Neutrophil (primary cell): ENCODE results near the gene KRT72.

Experiments
- H3K27ac ChIP-seq: fragments of 200-600 bp; sonication (generic); 2 replicates; pipeline ENCODE4 v1.5.1; 2016; ENCODE audit warnings: mild to moderate bottlenecking, moderate library complexity
- H3K27me3 ChIP-seq: fragments of 200-600 bp; sonication (generic); 2 replicates; pipeline ENCODE4 v1.6.0; 2016; ENCODE audit warnings: mild to moderate bottlenecking
- H3K36me3 ChIP-seq: fragments of 200-600 bp; sonication (generic); 2 replicates; pipeline ENCODE4 v1.5.1; 2017
- H3K4me1 ChIP-seq, 2 experiments: fragments of 200-600 bp in 1 of 2; sonication (generic) in 1 of 2; 1 replicate in 1 of 2; 2 replicates in 1 of 2; pipeline versions ENCODE4 v1.5.1 to v1.6.1; 2013 to 2016; ENCODE audit warnings: low read depth in 1 of 2, low read length in 1 of 2, mild to moderate bottlenecking in 1 of 2, moderate library complexity in 1 of 2; ENCODE audit not compliant: control insufficient read depth in 1 of 2, insufficient read depth in 1 of 2
- H3K4me3 ChIP-seq, 2 experiments: fragments of 200-600 bp in 1 of 2; sonication (generic) in 1 of 2; 1 replicate in 1 of 2; 2 replicates in 1 of 2; pipeline ENCODE4 v1.5.1; 2013 to 2016; ENCODE audit warnings: low read depth in 1 of 2, low read length in 1 of 2, mild to moderate bottlenecking in 1 of 2, moderate library complexity in 1 of 2
- H3K9me3 ChIP-seq: fragments of 200-600 bp; sonication (generic); 2 replicates; pipeline ENCODE4 v1.5.1; 2016
- CTCF ChIP-seq: fragments of 200-600 bp; sonication (generic); IDR thresholded peaks from 2 replicates; pipeline ENCODE4 v1.5.1; 2016; ENCODE audit warnings: antibody characterized with exemption

The KRT72 gene

GRCh38 chr12:52615912-52616311, 14.6 kb upstream of the KRT72 start:
- Histone ChIP-seq H3K27me3 (peaks cover 5% of the 10 kb centered on the region), H3K4me3 (no peak overlapping the region), H3K36me3 (no peaks in the 10 kb centered on the region), H3K9me3 (no peaks in the 10 kb centered on the region), H3K27ac (no peak overlapping the region), H3K4me1 (no peaks in the 10 kb centered on the region)
- TF ChIP-seq CTCF: no peak

- Histone ChIP-seq H3K27me3 (peaks cover 11% of the 10 kb centered on the region), H3K9me3 (no peaks in the 10 kb centered on the region), H3K27ac (no peak overlapping the region), H3K36me3 (no peaks in the 10 kb centered on the region), H3K4me3 (no peak overlapping the region), H3K4me1 (no peaks in the 10 kb centered on the region)
- TF ChIP-seq CTCF: no peak
These were observed 14.1 kb upstream of the KRT72 start for GRCh38 chr12:52615208-52615868.

- no peak overlapping the region for H3K4me3 ChIP-seq
- no peaks in the 10 kb centered on the region for H3K4me1 ChIP-seq
- no peak overlapping the region for H3K27ac ChIP-seq
- no peak for TF ChIP-seq CTCF
- H3K27me3 ChIP-seq: peaks cover 18% of the 10 kb centered on the region
- no peaks in the 10 kb centered on the region for H3K9me3 ChIP-seq
- H3K36me3 ChIP-seq: no peaks in the 10 kb centered on the region
These were observed 13.3 kb upstream of the KRT72 start for GRCh38 chr12:52614381-52615207.

GRCh38 chr12:52613384-52614030, 12.2 kb upstream of the KRT72 start:
- TF ChIP-seq CTCF: no peak
- Histone ChIP-seq H3K4me1 (no peaks in the 10 kb centered on the region), H3K27ac (no peak overlapping the region), H3K27me3 (peaks cover 29% of the 10 kb centered on the region), H3K9me3 (no peaks in the 10 kb centered on the region), H3K4me3 (no peak overlapping the region), H3K36me3 (no peaks in the 10 kb centered on the region)

DNA sequence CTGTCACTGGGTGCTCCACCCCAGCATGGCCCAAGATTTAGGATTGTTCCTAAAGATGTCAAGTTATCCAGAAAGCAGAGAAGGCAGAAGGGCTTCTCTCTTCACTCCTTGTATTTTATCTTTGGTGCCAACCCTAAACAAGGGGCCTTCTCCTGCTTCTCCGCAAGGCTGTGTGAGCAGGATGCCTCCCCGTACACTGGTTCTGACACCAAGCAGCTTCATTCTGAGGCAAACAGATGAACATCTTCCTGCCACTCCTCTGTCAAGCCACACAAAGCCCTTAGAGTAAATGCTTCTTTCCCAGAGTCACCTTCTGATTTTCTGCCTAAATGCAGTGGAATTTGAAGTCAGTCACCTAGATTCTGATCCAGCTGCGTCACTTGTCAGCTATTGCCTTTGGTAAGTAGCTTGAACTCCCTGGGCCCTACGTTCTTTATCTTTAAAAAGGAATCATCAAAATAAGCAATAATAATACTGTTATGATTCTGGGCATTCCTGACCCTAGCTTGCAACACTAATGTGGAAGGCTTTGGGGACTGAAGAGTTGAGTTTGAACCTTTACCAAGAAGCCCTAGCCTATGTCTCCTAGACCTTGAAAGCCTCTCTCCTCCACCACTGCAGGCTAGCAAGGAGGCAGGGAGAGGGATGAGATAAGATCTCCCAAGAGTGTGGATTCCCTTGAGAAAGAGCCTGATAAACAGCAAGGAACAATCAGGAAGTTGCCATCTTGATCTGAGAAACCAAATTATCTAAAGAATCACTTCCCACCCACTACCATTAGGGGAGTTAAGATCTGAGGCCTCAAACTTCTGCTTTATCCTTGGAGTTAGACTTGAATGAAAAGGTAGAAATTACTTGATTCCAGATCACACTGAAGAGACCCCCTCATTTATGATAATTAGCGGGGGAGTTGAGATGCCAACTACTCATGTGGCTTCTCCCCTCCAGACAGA, 11.4 kb upstream of the KRT72 start:
- TF ChIP-seq CTCF: no peak
- Histone ChIP-seq H3K27me3 (peaks cover 29% of the 10 kb centered on the region), H3K4me3 (no peak overlapping the region), H3K9me3 (no peaks in the 10 kb centered on the region), H3K36me3 (no peaks in the 10 kb centered on the region), H3K27ac (no peak overlapping the region), H3K4me1 (no peaks in the 10 kb centered on the region)
